ENCODE measurements around the gene TRMT2A.

TRMT2A gene

DNA sequence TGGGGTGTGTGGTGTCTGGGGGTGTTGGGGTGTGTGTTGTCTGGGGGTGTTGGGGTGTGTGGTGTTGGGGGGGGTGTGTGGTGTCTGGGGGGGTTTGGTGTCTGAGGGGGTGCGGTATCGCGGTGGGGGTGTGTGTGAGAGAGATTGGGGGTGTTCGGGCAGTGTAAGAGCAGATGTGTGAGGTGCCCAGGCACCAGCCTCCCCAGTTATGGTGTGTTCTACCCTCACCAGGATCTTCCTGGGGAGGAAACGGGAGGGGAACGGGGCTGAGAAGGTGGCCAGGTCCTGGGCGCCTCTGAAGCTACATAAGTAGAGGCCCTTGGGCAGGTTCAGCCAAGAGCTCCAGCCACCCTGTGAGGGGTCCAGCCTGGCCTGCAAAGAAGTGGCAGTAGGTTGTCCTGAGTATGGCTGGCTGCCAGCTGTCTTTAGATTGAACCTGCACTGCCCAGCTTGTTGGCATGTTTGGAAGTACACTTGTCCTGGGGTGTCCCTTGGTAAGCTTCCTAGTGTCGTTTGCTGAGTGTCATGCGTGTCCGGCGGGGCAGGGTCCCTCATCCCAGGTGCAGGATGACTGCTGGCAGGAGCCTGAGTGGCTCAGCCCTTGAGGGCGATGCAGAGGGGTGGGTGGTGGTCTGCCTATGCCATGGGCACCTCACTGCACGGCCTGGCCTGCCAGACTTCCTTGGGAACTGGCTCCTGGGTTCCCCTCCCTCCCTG, 6.5 kb upstream of the TRMT2A start:
- Histone ChIP-seq H3K4me1 (ENCODE audit: insufficient read depth, low read length) (peaks cover 4% of the 10 kb centered on the region), H3K27me3 (ENCODE audit: control insufficient read depth in 1 of 2, insufficient read depth in 2 of 2, low read length in 2 of 2) (no peaks in the 10 kb centered on the region), H3K36me3 (ENCODE audit: insufficient read depth, low read length) (peaks cover 51% of the 10 kb centered on the region), H3K4me3 (ENCODE audit: low read depth in 1 of 2, low read length in 2 of 2) (no peak overlapping the region), H3K27ac (ENCODE audit: low read depth, low read length) (no peak overlapping the region), H3K9me3 (ENCODE audit: low read length) (no peaks in the 10 kb centered on the region), H3K9ac (ENCODE audit: low read length) (no peak overlapping the region)

DNA sequence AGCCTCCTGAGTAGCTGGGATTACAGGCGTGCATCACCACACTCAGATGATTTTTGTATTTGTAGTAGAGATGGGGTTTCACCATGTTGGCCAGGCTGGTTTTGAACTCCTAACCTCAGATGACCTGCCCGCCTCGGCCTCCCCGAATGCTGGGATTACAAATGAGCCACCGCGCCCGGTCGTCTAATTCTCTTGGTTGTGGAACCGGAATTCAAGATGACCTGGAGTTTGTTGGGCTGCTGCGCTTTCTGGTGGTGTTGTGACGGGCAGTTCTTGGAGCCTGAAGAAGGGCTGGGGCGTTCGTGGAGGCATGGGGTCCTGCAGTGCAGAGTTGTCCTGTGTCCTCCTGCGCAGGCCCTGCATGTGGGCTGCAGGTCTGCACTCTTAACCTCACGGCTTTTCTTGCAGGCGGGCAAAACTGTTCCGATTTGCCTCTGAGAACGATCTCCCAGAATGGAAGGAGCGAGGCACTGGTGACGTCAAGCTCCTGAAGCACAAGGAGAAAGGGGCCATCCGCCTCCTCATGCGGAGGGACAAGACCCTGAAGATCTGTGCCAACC, 4.9 kb upstream of the TRMT2A start:
- H3K4me1 ChIP-seq (ENCODE audit: insufficient read depth, low read length) = peaks cover 10% of the 10 kb centered on the region
- H3K9me3 ChIP-seq (ENCODE audit: low read length) = no peaks in the 10 kb centered on the region
- no peak overlapping the region for H3K4me3 ChIP-seq (ENCODE audit: low read depth in 1 of 2, low read length in 2 of 2)
- H3K27me3 ChIP-seq (ENCODE audit: control insufficient read depth in 1 of 2, insufficient read depth in 2 of 2, low read length in 2 of 2) = no peaks in the 10 kb centered on the region
- peaks cover 45% of the 10 kb centered on the region for H3K36me3 ChIP-seq (ENCODE audit: insufficient read depth, low read length)
- H3K9ac ChIP-seq (ENCODE audit: low read length) = no peak overlapping the region
- H3K27ac ChIP-seq (ENCODE audit: low read depth, low read length) = no peak overlapping the region

GRCh38 chr22:20118300-20119020, 1.4 kb upstream of the TRMT2A start:
- Histone ChIP-seq H3K9ac (ENCODE audit: low read length) (peak overlapping the region; percentile 76), H3K27ac (ENCODE audit: low read depth, low read length) (peak overlapping the region; percentile 66), H3K36me3 (ENCODE audit: insufficient read depth, low read length) (peaks cover 42% of the 10 kb centered on the region), H3K9me3 (ENCODE audit: low read length) (no peaks in the 10 kb centered on the region), H3K27me3 (ENCODE audit: control insufficient read depth in 1 of 2, insufficient read depth in 2 of 2, low read length in 2 of 2) (no peaks in the 10 kb centered on the region), H3K4me1 (ENCODE audit: insufficient read depth, low read length) (peaks cover 23% of the 10 kb centered on the region), H3K4me3 (ENCODE audit: low read depth in 1 of 2, low read length in 2 of 2) (peak overlapping the region; percentile 73 to 78)

DNA sequence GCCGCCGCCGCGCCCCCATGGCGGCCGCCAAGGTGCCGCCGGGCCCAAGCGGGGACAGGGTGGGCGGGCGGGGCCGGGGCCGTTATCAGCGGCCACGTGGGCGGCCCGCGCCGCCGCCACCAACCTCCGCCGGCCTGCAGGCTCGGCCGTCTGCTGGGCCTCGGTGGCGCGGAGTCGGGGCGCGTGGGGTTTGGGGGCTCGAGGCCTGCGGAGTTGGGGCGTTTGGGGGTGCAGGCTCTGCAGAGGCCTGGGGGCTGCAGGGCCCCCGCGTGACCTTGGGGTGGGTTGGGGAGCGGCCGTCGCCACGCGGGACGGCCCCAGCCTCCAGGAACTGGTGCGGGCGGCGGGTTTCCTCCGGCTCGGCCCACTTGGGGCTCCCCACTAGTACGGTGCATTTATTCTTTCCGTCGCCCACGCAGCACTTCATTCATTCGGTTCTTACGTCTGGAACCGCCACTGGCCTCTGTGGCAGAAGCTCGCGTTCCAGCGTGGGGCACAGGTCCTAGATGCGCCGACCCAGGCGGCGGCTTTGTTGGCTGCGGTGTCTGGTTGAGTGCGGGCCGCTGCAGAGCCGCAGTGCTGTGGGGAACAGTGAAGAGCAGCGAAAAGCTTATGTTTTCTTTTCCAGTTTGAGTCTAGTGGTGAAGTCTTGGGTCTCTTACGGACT, 740 bp upstream of the TRMT2A start:
- Histone ChIP-seq H3K27ac (ENCODE audit: low read depth, low read length) (peak overlapping the region; percentile 90), H3K4me3 (ENCODE audit: low read depth in 1 of 2, low read length in 2 of 2) (peak overlapping the region; percentile 73 to 78), H3K4me1 (ENCODE audit: insufficient read depth, low read length) (peaks cover 23% of the 10 kb centered on the region), H3K9ac (ENCODE audit: low read length) (peak overlapping the region; percentile 76), H3K27me3 (ENCODE audit: control insufficient read depth in 1 of 2, insufficient read depth in 2 of 2, low read length in 2 of 2) (no peaks in the 10 kb centered on the region), H3K36me3 (ENCODE audit: insufficient read depth, low read length) (peaks cover 49% of the 10 kb centered on the region), H3K9me3 (ENCODE audit: low read length) (no peaks in the 10 kb centered on the region)

- Histone ChIP-seq H3K27me3 (ENCODE audit: control insufficient read depth in 1 of 2, insufficient read depth in 2 of 2, low read length in 2 of 2) (no peaks in the 10 kb centered on the region), H3K4me3 (ENCODE audit: low read depth in 1 of 2, low read length in 2 of 2) (peak overlapping the region; percentile 71 to 72), H3K9me3 (ENCODE audit: low read length) (no peaks in the 10 kb centered on the region), H3K36me3 (ENCODE audit: insufficient read depth, low read length) (peaks cover 59% of the 10 kb centered on the region), H3K4me1 (ENCODE audit: insufficient read depth, low read length) (peaks cover 23% of the 10 kb centered on the region), H3K9ac (ENCODE audit: low read length) (peak overlapping the region; percentile 75), H3K27ac (ENCODE audit: low read depth, low read length) (peak overlapping the region; percentile 90)
These were observed 563 bp downstream of the TRMT2A start for GRCh38 chr22:20116376-20116950.

DNA sequence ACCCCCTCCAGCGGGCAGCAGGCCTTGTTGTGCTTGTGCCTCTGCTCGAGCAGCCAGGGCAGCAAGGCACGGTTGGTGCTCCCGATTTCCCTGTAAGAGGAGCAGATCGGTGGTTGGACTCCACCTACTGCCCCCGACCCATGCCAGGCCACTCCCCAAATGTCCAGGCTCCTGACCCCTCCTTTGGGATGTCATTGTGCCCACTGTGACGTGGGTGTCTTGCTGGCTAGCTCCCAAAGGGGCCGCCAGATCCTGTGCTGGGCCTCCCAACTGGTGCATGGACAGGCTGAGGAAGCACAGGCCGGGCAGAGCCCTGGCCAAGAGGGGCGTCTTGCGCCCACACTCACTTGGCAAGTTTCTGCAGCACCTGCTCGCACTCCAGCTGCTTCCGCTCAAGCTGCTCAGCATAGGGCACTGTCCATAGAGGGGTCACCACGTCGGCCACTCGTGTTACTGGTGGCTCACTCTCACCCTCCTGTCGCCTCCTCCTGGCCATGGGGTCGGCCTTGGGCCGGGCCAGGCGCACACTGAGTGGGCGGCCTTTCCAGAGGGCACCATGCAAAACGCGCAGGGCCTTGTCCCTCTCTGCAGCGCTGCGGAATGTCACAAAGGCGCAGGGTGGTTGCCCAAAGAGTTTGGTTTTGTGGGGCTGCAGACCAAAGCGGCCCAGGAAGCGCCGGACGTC, 1.2 kb downstream of the TRMT2A start, which contains the start of gene RANBP1:
RANBP1 (plus strand) TSS at position 414 of the 685 bp plus-strand sequence; CDS start at position 495, 81 bp downstream.
- Histone ChIP-seq H3K36me3 (ENCODE audit: insufficient read depth, low read length) (peaks cover 64% of the 10 kb centered on the region), H3K27ac (ENCODE audit: low read depth, low read length) (peak within 1 kb of the TSS; percentile 90), H3K4me3 (ENCODE audit: low read depth in 1 of 2, low read length in 2 of 2) (peak within 1 kb of the TSS; percentile 71 to 72), H3K9me3 (ENCODE audit: low read length) (no peaks in the 10 kb centered on the region), H3K9ac (ENCODE audit: low read length) (peak within 1 kb of the TSS; percentile 75), H3K4me1 (ENCODE audit: insufficient read depth, low read length) (peaks cover 23% of the 10 kb centered on the region), H3K27me3 (ENCODE audit: control insufficient read depth in 1 of 2, insufficient read depth in 2 of 2, low read length in 2 of 2) (no peaks in the 10 kb centered on the region)

GRCh38 chr22:20114506-20115475, 2.2 kb downstream of the TRMT2A start:
- peaks cover 60% of the 10 kb centered on the region for H3K36me3 ChIP-seq (ENCODE audit: insufficient read depth, low read length)
- H3K9me3 ChIP-seq (ENCODE audit: low read length) = no peaks in the 10 kb centered on the region
- no peak overlapping the region for H3K27ac ChIP-seq (ENCODE audit: low read depth, low read length)
- peaks cover 23% of the 10 kb centered on the region for H3K4me1 ChIP-seq (ENCODE audit: insufficient read depth, low read length)
- no peak overlapping the region for H3K4me3 ChIP-seq (ENCODE audit: low read depth in 1 of 2, low read length in 2 of 2)
- H3K27me3 ChIP-seq (ENCODE audit: control insufficient read depth in 1 of 2, insufficient read depth in 2 of 2, low read length in 2 of 2) = no peaks in the 10 kb centered on the region
- no peak overlapping the region for H3K9ac ChIP-seq (ENCODE audit: low read length)

GRCh38 chr22:20113551-20114310, 3.3 kb downstream of the TRMT2A start:
- Histone ChIP-seq H3K9ac (ENCODE audit: low read length) (no peak overlapping the region), H3K36me3 (ENCODE audit: insufficient read depth, low read length) (peaks cover 57% of the 10 kb centered on the region), H3K9me3 (ENCODE audit: low read length) (no peaks in the 10 kb centered on the region), H3K27ac (ENCODE audit: low read depth, low read length) (no peak overlapping the region), H3K4me3 (ENCODE audit: low read depth in 1 of 2, low read length in 2 of 2) (no peak overlapping the region), H3K27me3 (ENCODE audit: control insufficient read depth in 1 of 2, insufficient read depth in 2 of 2, low read length in 2 of 2) (no peaks in the 10 kb centered on the region), H3K4me1 (ENCODE audit: insufficient read depth, low read length) (peaks cover 21% of the 10 kb centered on the region)

GRCh38 chr22:20112623-20113511, 4.2 kb downstream of the TRMT2A start:
- H3K27ac ChIP-seq (ENCODE audit: low read depth, low read length) = no peak overlapping the region
- H3K4me1 ChIP-seq (ENCODE audit: insufficient read depth, low read length) = peaks cover 13% of the 10 kb centered on the region
- peaks cover 65% of the 10 kb centered on the region for H3K36me3 ChIP-seq (ENCODE audit: insufficient read depth, low read length)
- no peak overlapping the region for H3K9ac ChIP-seq (ENCODE audit: low read length)
- H3K9me3 ChIP-seq (ENCODE audit: low read length) = no peaks in the 10 kb centered on the region
- H3K27me3 ChIP-seq (ENCODE audit: control insufficient read depth in 1 of 2, insufficient read depth in 2 of 2, low read length in 2 of 2) = no peaks in the 10 kb centered on the region
- no peak overlapping the region for H3K4me3 ChIP-seq (ENCODE audit: low read depth in 1 of 2, low read length in 2 of 2)
